Right lobe of liver (tissue), 6 donors: ENCODE results near the gene TAPBPL. TPM values are rescaled to one million over a fixed set of nuclear protein-coding genes. Genes with fewer than 3 reads are reported as not detected.
A peak's percentile ranks its signal among the peaks of the same experiment; 100 is the strongest.

Source experiments
- ATAC-seq, 4 donors: fragments of 200-7000 bp; cut with Tn5 transposase; one replicate each; pipeline ENCODE4 v1.9.1; 2020; ENCODE audit warnings: mild to moderate bottlenecking in 4 of 4, moderate library complexity in 4 of 4
- DNase-seq, 3 donors: peaks; one replicate each; pipeline ENCODE4 v3.0.0-alpha.2; 2020
- H3K27ac ChIP-seq, 3 donors: fragments of 200-600 bp; one replicate each; pipeline ENCODE4 v1.8.0; 2022
- H3K27me3 ChIP-seq, 2 donors: fragments of 200-600 bp; one replicate each; pipeline ENCODE4 v1.8.0; 2022
- H3K36me3 ChIP-seq, 4 donors: fragments of 200-600 bp; sonication (generic) in 1 of 4; one replicate each; pipeline versions ENCODE4 v1.5.1 to v1.8.0; 2017 to 2022; ENCODE audit warnings: control low read depth in 1 of 4
- H3K4me1 ChIP-seq, 4 donors: fragments of 200-600 bp; sonication (generic) in 1 of 4; one replicate each; pipeline versions ENCODE4 v1.5.1 to v1.8.0; 2017 to 2022; ENCODE audit warnings: control low read depth in 1 of 4
- H3K4me3 ChIP-seq, 3 donors: fragments of 200-600 bp; one replicate each; pipeline ENCODE4 v1.8.0; 2022
- H3K9me3 ChIP-seq, 4 donors: fragments of 200-600 bp; sonication (generic) in 1 of 4; one replicate each; pipeline versions ENCODE4 v1.5.1 to v1.8.0; 2017 to 2022; ENCODE audit warnings: control low read depth in 1 of 4
- POLR2A ChIP-seq: fragments of 450-650 bp; IDR thresholded peaks from one replicate; pipeline ENCODE4 v1.6.1; 2017; ENCODE audit warnings: antibody characterized with exemption, mild to moderate bottlenecking
- WGBS: methylation state at CpG from one replicate; pipeline ENCODE4 v1.1.6; 2018; ENCODE audit warnings: low coverage, low lambda C conversion rate; ENCODE audit not compliant: insufficient coverage; ENCODE audit errors: missing lambda C conversion rate; 5-methylcytosine and 5-hydroxymethylcytosine counted together
- intact Hi-C, 2 donors: fragments of 100-400 bp; cut with DNase I; formaldehyde crosslinking; loops; one replicate each; pipeline versions ENCODE4 v1.11.2 to v1.14.1; 2022
- total RNA-seq, 6 experiments: library from RNA; depleted of rRNA in 2 of 6; stranded (reverse); fragments of >200 nt in 2 of 6; fragmentation: NEBNext Ultra II Directional in 3 of 6; extraction: Animal tissue kit (Norgen Biotek cat#: 25700) in 3 of 6; gene quantifications; one replicate each; pipeline versions ENCODE4 v1.1.0 to v1.2.4, GENCODE V29; 2016 to 2023
- TF ChIP-seq, protein P1 (sequence below), 4 donors: fragments of 200-600 bp in 3 of 4; fragments of 450-650 bp in 1 of 4; IDR thresholded peaks; one replicate each; pipeline versions ENCODE4 v1.5.1 to v1.8.0; 2016 to 2022; ENCODE audit warnings: antibody characterized with exemption in 4 of 4, mild to moderate bottlenecking in 2 of 4
- donor health status: DM: no; HTN: yes; CAD: no.
- donor health status: DM: no; HTN: no; CAD: no.
- donor health status: DM: no; HTN: no; CAD: no.
- donor health status: DM: no; HTN: yes; CAD: no.
- donor health status: DM: no; HTN: yes; CAD: no.

The TAPBPL gene
- total RNA-seq, 6 experiments from 2014 or later = 13.8 to 29.3 (median 21.4) TPM

DNA sequence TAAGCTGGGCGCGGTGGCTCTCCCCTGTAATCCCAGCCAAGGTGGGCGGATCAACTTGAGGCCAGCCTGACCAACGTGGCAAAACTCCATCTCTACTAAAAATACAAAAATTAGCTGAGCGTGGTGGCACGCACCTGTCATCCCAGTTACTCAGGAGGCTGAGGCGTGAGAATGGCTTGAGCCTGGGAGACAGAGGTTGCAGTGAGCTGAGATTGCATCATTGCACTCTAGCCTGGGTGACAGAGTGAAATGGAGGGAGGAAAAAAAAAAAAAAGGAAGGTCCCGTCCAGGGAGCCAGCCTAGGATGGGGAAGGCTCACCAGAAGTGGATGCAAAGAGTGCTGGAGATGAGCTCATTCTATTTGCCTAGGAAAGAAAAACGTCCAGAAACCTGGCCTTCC is 9.0 kb upstream of the TAPBPL start:
- Histone ChIP-seq H3K27ac (no peak overlapping the region), H3K27me3 (no peaks in the 10 kb centered on the region), H3K4me3 (no peak overlapping the region), H3K36me3 (no peaks in the 10 kb centered on the region), H3K9me3 (no peaks in the 10 kb centered on the region), H3K4me1 (no peaks in the 10 kb centered on the region)
- TF ChIP-seq POLR2A = no peak
- TF ChIP-seq, protein P1, sequence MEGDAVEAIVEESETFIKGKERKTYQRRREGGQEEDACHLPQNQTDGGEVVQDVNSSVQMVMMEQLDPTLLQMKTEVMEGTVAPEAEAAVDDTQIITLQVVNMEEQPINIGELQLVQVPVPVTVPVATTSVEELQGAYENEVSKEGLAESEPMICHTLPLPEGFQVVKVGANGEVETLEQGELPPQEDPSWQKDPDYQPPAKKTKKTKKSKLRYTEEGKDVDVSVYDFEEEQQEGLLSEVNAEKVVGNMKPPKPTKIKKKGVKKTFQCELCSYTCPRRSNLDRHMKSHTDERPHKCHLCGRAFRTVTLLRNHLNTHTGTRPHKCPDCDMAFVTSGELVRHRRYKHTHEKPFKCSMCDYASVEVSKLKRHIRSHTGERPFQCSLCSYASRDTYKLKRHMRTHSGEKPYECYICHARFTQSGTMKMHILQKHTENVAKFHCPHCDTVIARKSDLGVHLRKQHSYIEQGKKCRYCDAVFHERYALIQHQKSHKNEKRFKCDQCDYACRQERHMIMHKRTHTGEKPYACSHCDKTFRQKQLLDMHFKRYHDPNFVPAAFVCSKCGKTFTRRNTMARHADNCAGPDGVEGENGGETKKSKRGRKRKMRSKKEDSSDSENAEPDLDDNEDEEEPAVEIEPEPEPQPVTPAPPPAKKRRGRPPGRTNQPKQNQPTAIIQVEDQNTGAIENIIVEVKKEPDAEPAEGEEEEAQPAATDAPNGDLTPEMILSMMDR (IDR thresholded peaks at IDR 0.05) = no peak
- WGBS = 75% methylated on average over 8 of the region's 9 CpGs
- DNase-seq (no peak), ATAC-seq (no peak)
- intact Hi-C loops = no loop called here

DNA sequence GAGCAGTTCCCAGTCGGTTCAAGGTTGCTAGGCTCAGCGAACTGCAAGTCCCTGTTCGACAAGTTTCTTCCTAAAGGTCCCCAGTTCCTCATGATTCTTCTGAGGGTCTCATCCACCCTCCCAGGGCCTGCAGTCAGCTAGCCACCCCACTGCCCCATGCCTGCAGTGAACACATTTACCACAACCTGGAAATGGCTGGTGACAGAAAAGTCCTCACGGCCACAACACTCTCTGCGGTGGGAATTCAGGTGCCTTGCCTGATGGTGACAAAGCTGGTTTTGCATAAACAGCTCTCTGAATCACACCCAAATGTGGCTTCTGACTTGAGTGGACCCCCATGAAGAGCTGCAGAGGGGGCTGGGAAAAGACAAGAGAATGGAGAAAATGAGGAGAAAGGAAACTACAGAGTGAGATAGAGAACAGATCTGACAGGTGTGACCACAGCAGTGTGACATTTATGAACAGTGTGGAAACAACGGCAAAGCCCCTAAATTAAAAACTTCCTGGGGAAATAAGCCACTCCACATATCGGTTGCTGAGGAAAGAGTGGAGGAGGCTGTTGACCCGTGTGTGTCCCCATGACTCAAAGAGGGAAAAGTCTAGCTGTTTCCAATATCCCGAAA is 8.4 kb upstream of the TAPBPL start:
- Histone ChIP-seq H3K36me3 (no peaks in the 10 kb centered on the region), H3K4me3 (no peak overlapping the region), H3K27ac (no peak overlapping the region), H3K9me3 (no peaks in the 10 kb centered on the region), H3K27me3 (no peaks in the 10 kb centered on the region), H3K4me1 (no peaks in the 10 kb centered on the region)
- DNase-seq (peak in 1 of 3 donors; percentile 21), ATAC-seq (no peak)
- TF ChIP-seq, protein P1 (IDR thresholded peaks at IDR 0.05) = no peak
- TF ChIP-seq POLR2A = no peak
- 48% methylated on average over 9 of the region's 9 CpGs for WGBS
- intact Hi-C loops = no loop called here

DNA sequence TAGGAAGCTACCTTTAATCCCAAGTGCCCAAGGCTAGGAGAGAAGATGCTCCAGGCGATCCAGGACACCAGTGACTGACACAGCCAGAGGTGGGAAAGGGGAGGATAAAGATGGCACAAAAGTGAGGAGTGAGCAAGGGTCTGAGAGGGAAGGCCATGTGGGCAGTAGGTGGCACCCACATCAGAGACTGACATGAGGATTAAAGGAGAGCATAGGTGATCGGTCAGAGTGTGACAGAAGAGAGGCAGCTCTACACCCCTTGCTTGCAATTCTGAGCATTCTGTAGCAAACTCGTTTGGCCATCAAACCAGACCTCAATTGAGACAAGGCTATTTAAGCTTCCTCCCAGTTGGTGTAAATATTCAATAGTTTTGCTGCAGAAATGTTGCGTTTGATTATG is 7.8 kb upstream of the TAPBPL start:
- 95% methylated on average over 3 of the region's 4 CpGs for WGBS
- Histone ChIP-seq H3K4me1 (no peaks in the 10 kb centered on the region), H3K27ac (no peak overlapping the region), H3K9me3 (no peaks in the 10 kb centered on the region), H3K4me3 (no peak overlapping the region), H3K36me3 (no peaks in the 10 kb centered on the region), H3K27me3 (no peaks in the 10 kb centered on the region)
- no peak for TF ChIP-seq POLR2A
- TF ChIP-seq, protein P1 (IDR thresholded peaks at IDR 0.05) = no peak
- intact Hi-C loops = no loop called here
- DNase-seq = peak in 1 of 3 donors; percentile 7
- ATAC-seq = no peak

DNA sequence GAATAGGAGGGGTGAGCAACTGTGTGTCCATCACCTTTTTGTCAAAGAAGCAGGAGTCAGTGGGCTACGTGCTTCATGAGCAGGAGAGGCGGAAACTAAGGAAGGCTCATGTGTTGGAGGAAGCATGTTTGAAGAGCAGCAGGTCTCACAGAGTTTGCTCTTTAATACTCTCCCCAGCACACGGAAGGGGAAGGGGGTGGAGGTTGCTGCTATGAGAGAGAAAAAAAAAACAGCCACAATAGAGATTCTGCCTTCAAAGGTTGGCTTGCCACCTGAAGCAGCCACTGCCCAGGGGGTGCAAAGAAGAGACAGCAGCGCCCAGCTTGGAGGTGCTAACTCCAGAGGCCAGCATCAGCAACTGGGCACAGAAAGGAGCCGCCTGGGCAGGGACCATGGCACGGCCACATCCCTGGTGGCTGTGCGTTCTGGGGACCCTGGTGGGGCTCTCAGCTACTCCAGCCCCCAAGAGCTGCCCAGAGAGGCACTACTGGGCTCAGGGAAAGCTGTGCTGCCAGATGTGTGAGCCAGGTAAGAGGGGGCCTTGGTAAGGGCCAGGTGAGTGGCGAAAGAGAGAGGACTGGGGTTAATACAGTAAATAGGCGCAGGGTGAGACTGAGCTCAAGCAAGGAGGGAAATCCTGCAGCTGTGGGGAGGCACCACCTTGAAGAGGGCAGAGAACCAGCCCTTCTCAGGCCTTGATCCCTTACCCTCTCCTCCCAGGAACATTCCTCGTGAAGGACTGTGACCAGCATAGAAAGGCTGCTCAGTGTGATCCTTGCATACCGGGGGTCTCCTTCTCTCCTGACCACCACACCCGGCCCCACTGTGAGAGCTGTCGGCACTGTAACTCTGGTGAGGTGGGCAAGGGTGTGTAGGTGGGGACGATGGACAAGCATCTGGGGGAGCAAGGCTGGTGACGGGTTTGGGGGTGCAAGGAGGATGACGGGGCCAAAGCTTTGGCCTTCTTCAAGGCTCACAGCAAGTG is 6.8 kb upstream of the TAPBPL start, which contains the start of gene CD27:
Gene CD27 (plus strand): TSS at position 252 of the 985 bp plus-strand sequence. CDS start 141 bp downstream, at position 393.
- peak in 1 of 4 donors; percentile 27 for ATAC-seq
- intact Hi-C loops = no loop called here
- Histone ChIP-seq H3K9me3 (no peaks in the 10 kb centered on the region), H3K36me3 (no peaks in the 10 kb centered on the region), H3K4me1 (no peaks in the 10 kb centered on the region), H3K4me3 (no peak within 1 kb of the TSS), H3K27me3 (no peaks in the 10 kb centered on the region), H3K27ac (no peak within 1 kb of the TSS)
- TF ChIP-seq, protein P1 (IDR thresholded peaks at IDR 0.05) = no peak
- no peak for TF ChIP-seq POLR2A
- DNase-seq = peak in 1 of 3 donors; percentile 35
- 87% methylated on average over 12 of the region's 16 CpGs for WGBS
